H9 (cell line): ENCODE results near the gene DPF3. TPM values are rescaled to one million over a fixed set of nuclear protein-coding genes. Genes with fewer than 3 reads are reported as not detected.
A peak's percentile ranks its signal among the peaks of the same experiment; 100 is the strongest.

Experiments
- DNase-seq: peaks from one replicate; pipeline ENCODE4 v3.0.0-alpha.2; 2017
- H2AFZ ChIP-seq: one replicate; pipeline ENCODE4 v1.6.1; 2013; ENCODE audit warnings: mild to moderate bottlenecking, low read length, control low read depth, moderate library complexity
- H2AK5ac ChIP-seq: 2 replicates; pipeline ENCODE4 v1.6.1; 2013; ENCODE audit warnings: low read length, control low read depth, mixed read lengths; ENCODE audit not compliant: insufficient read length
- H2BK120ac ChIP-seq: one replicate; pipeline ENCODE4 v1.6.1; 2013; ENCODE audit warnings: low read depth, mild to moderate bottlenecking, low read length, control low read depth, inconsistent platforms; ENCODE audit not compliant: poor library complexity, severe bottlenecking
- H2BK12ac ChIP-seq: 2 replicates; pipeline ENCODE4 v1.6.1; 2013; ENCODE audit warnings: low read length, control low read depth, mixed read lengths, low read depth; ENCODE audit not compliant: insufficient read length
- H2BK15ac ChIP-seq: 2 replicates; pipeline ENCODE4 v1.6.1; 2013; ENCODE audit warnings: low read depth, low read length, control low read depth
- H2BK20ac ChIP-seq: one replicate; pipeline ENCODE4 v1.6.1; 2013; ENCODE audit warnings: low read depth, mild to moderate bottlenecking, low read length, control low read depth, inconsistent platforms; ENCODE audit not compliant: poor library complexity, severe bottlenecking
- H2BK5ac ChIP-seq: 2 replicates; pipeline ENCODE4 v1.6.1; 2013; ENCODE audit warnings: low read length, control low read depth, mixed read lengths; ENCODE audit not compliant: insufficient read length
- H3K14ac ChIP-seq: 2 replicates; pipeline ENCODE4 v1.6.1; 2013; ENCODE audit warnings: low read length, control low read depth; ENCODE audit not compliant: insufficient read depth
- H3K18ac ChIP-seq: 2 replicates; pipeline ENCODE4 v1.6.1; 2013; ENCODE audit warnings: low read depth, mild to moderate bottlenecking, mixed read lengths, low read length, control low read depth; ENCODE audit not compliant: insufficient read length
- H3K23ac ChIP-seq: 2 replicates; pipeline ENCODE4 v1.6.1; 2013; ENCODE audit warnings: low read length, control low read depth, mixed read lengths, low read depth; ENCODE audit not compliant: insufficient read length
- H3K23me2 ChIP-seq: 2 replicates; pipeline ENCODE4 v1.6.1; 2013; ENCODE audit warnings: low read depth, mild to moderate bottlenecking, mixed read lengths, low read length, control low read depth; ENCODE audit not compliant: insufficient read length, poor library complexity, severe bottlenecking
- H3K27ac ChIP-seq: 2 replicates; pipeline ENCODE4 v1.5.1; 2013; ENCODE audit warnings: low read length, control low read depth, mixed read lengths, low read depth; ENCODE audit not compliant: insufficient read length
- H3K27me3 ChIP-seq: 2 replicates; pipeline ENCODE4 v1.6.1; 2013; ENCODE audit warnings: low read length, control low read depth, inconsistent platforms; ENCODE audit not compliant: insufficient read depth
- H3K4ac ChIP-seq: 2 replicates; pipeline ENCODE4 v1.6.1; 2013; ENCODE audit warnings: low read depth, mild to moderate bottlenecking, control low read depth, inconsistent platforms, low read length, moderate library complexity
- H3K4me1 ChIP-seq: 2 replicates; pipeline ENCODE4 v1.6.1; 2013; ENCODE audit warnings: low read length, control low read depth, inconsistent platforms; ENCODE audit not compliant: insufficient read depth
- H3K4me2 ChIP-seq: 2 replicates; pipeline ENCODE4 v1.6.1; 2013; ENCODE audit warnings: low read length, control low read depth, mixed read lengths; ENCODE audit not compliant: insufficient read length, insufficient read depth
- H3K56ac ChIP-seq: 2 replicates; pipeline ENCODE4 v1.6.1; 2013; ENCODE audit warnings: low read depth, mild to moderate bottlenecking, mixed read lengths, low read length, control low read depth; ENCODE audit not compliant: insufficient read length
- H3K79me1 ChIP-seq: 2 replicates; pipeline ENCODE4 v1.6.1; 2013; ENCODE audit warnings: low read depth, mild to moderate bottlenecking, moderate library complexity, low read length, control low read depth, inconsistent platforms; ENCODE audit not compliant: insufficient read depth, poor library complexity, severe bottlenecking
- H3K79me2 ChIP-seq: 2 replicates; pipeline ENCODE4 v1.6.1; 2013; ENCODE audit warnings: low read length, control low read depth, inconsistent platforms; ENCODE audit not compliant: insufficient read depth
- H3K9ac ChIP-seq: 2 replicates; pipeline ENCODE4 v1.6.1; 2013; ENCODE audit warnings: low read length, control low read depth, mixed read lengths; ENCODE audit not compliant: insufficient read length; ENCODE audit errors: extremely low read depth
- H3K9me3 ChIP-seq: one replicate; pipeline ENCODE4 v1.6.1; 2013; ENCODE audit warnings: low read depth, low read length, inconsistent platforms; ENCODE audit not compliant: control insufficient read depth
- H3T11ph ChIP-seq: one replicate; pipeline ENCODE4 v1.6.1; 2013; ENCODE audit warnings: mild to moderate bottlenecking, low read length, control low read depth, inconsistent platforms
- H4K20me1 ChIP-seq: one replicate; pipeline ENCODE4 v1.6.1; 2013; ENCODE audit not compliant: control insufficient read depth, insufficient read length, insufficient read depth
- H4K5ac ChIP-seq: 2 replicates; pipeline ENCODE4 v1.6.1; 2013; ENCODE audit warnings: low read depth, mild to moderate bottlenecking, mixed read lengths, low read length, control low read depth; ENCODE audit not compliant: insufficient read length
- H4K8ac ChIP-seq: replicated peaks from 2 replicates; pipeline ENCODE4 v1.6.1; 2013; ENCODE audit warnings: low read length, control low read depth, mixed read lengths, low read depth; ENCODE audit not compliant: insufficient read length
- H4K91ac ChIP-seq: 2 replicates; pipeline ENCODE4 v1.6.1; 2013; ENCODE audit warnings: low read depth, mild to moderate bottlenecking, moderate library complexity, mixed read lengths, low read length, control low read depth; ENCODE audit not compliant: insufficient read length
- H3K27ac Mint-ChIP-seq, 3 experiments: 2 replicates in 2 of 3; 3 replicates in 1 of 3; pipeline ENCODE4 v1.8.0; 2020 to 2021; ENCODE audit warnings: mixed read lengths in 3 of 3, mild to moderate bottlenecking in 1 of 3, moderate library complexity in 1 of 3
- H3K27me3 Mint-ChIP-seq: 2 replicates; pipeline ENCODE4 v1.8.0; 2021; ENCODE audit warnings: low read depth, mild to moderate bottlenecking, moderate library complexity, mixed read lengths
- H3K36me3 Mint-ChIP-seq, 3 experiments: 2 replicates in 2 of 3; 3 replicates in 1 of 3; pipeline ENCODE4 v1.8.0; 2020 to 2021; ENCODE audit warnings: low read depth in 3 of 3, mixed read lengths in 3 of 3; ENCODE audit not compliant: insufficient read depth in 1 of 3
- H3K4me1 Mint-ChIP-seq, 2 experiments: 2 replicates each; pipeline ENCODE4 v1.8.0; 2020; ENCODE audit warnings: mixed read lengths in 2 of 2
- H3K4me3 Mint-ChIP-seq, 2 experiments: 2 replicates in 1 of 2; 3 replicates in 1 of 2; pipeline ENCODE4 v1.8.0; 2020 to 2021; ENCODE audit warnings: mild to moderate bottlenecking in 2 of 2, mixed read lengths in 2 of 2, moderate library complexity in 1 of 2
- H3K9me3 Mint-ChIP-seq, 2 experiments: 2 replicates in 1 of 2; 3 replicates in 1 of 2; pipeline ENCODE4 v1.8.0; 2020; ENCODE audit warnings: mild to moderate bottlenecking in 2 of 2, mixed read lengths in 2 of 2, moderate library complexity in 1 of 2
- CTCF ChIP-seq: fragments of 200-600 bp; sonication (generic); conservative IDR thresholded peaks from 3 replicates; pipeline ENCODE4 v1.8.0; 2021; ENCODE audit warnings: antibody characterized with exemption, mild to moderate bottlenecking
- WGBS: extraction: QIAGEN DNeasy Blood & Tissue Kit; methylation state at CpG from one replicate; pipeline ENCODE4 v1.1.7; 2013; ENCODE audit warnings: missing lambda C conversion rate, low lambda C conversion rate, mixed read lengths; ENCODE audit not compliant: insufficient read length; ENCODE audit errors: extremely low coverage; 5-methylcytosine and 5-hydroxymethylcytosine counted together
- total RNA-seq: library from RNA; stranded (reverse); gene quantifications from 2 replicates; pipeline ENCODE4 v1.2.1, GENCODE V29; 2021

The DPF3 gene
- total RNA-seq, 1 experiment from 2014 or later, result not detected

GRCh38 chr14:72701605-72702004, 192.3 kb downstream of the DPF3 start:
- H2BK20ac ChIP-seq, result no peak overlapping the region
- H3K79me2 ChIP-seq, result no peaks in the 10 kb centered on the region
- H3K18ac ChIP-seq, result no peak overlapping the region
- H3K9ac ChIP-seq, result no peak overlapping the region
- no peak overlapping the region for H3K56ac ChIP-seq
- no peaks in the 10 kb centered on the region for H3K27me3 ChIP-seq
- TF ChIP-seq CTCF, result no peak
- H3T11ph ChIP-seq, result no peak overlapping the region
- H4K8ac ChIP-seq, result no peak overlapping the region
- Mint-ChIP-seq H3K4me3 (peak overlapping the region in 1 of 2 experiments; percentile 9; a peak in 1 of 5 replicates), H3K36me3 (peaks cover 0 to 6% (median 3%) of the 10 kb centered on the region in 3 experiments; a peak in 3 of 7 replicates), H3K27ac (no peak overlapping the region), H3K9me3 (peaks cover 3 to 6% of the 10 kb centered on the region in 2 experiments; a peak in 2 of 5 replicates), H3K4me1 (peaks cover 27 to 43% of the 10 kb centered on the region in 2 experiments), H3K27me3 (peaks cover 4% of the 10 kb centered on the region)
- H3K23ac ChIP-seq, result no peak overlapping the region
- no CpG with 5 or more reads among the region's 7 CpGs for WGBS
- no peak overlapping the region for H3K4me2 ChIP-seq
- H3K23me2 ChIP-seq, result peaks cover 3% of the 10 kb centered on the region
- no peak overlapping the region for H2BK12ac ChIP-seq
- peaks cover 4% of the 10 kb centered on the region; the same call in 1 of the 2 replicates for H3K4me1 ChIP-seq
- no peak overlapping the region for H2BK5ac ChIP-seq
- no peaks in the 10 kb centered on the region for H4K20me1 ChIP-seq
- no peak for DNase-seq
- H4K5ac ChIP-seq, result no peak overlapping the region
- H4K91ac ChIP-seq, result no peak overlapping the region
- H3K9me3 ChIP-seq, result no peaks in the 10 kb centered on the region
- H3K4ac ChIP-seq, result no peak overlapping the region
- H3K79me1 ChIP-seq, result no peaks in the 10 kb centered on the region
- H2AFZ ChIP-seq, result no peak overlapping the region
- no peak overlapping the region for H3K14ac ChIP-seq
- H2BK15ac ChIP-seq, result no peak overlapping the region
- H3K27ac ChIP-seq, result no peak overlapping the region
- H2AK5ac ChIP-seq, result no peak overlapping the region
- H2BK120ac ChIP-seq, result no peak overlapping the region
